Astrocyte (in vitro differentiated cells and primary cell): ENCODE results near the gene ZNF554. TPM values are rescaled to one million over a fixed set of nuclear protein-coding genes. Genes with fewer than 3 reads are reported as not detected.

Source experiments
- DNase-seq: peaks from one replicate; pipeline ENCODE4 v3.0.0-alpha.2; 2010; ENCODE audit warnings: low read depth
- FAIRE-seq: peaks from 2 replicates; lab custom pipeline; 2011; peaks lifted over from hg19 to GRCh38; lab: Jason Lieb, UNC
- H2AFZ ChIP-seq: 2 replicates; pipeline ENCODE4 v1.6.0; 2012; ENCODE audit warnings: low read depth, low read length, inconsistent platforms
- H3K27ac ChIP-seq: 2 replicates; pipeline ENCODE4 v1.5.1; 2011; ENCODE audit warnings: low read depth, low read length, inconsistent platforms
- H3K27me3 ChIP-seq: 2 replicates; pipeline ENCODE4 v1.6.0; 2011; ENCODE audit warnings: low read length, inconsistent platforms; ENCODE audit not compliant: insufficient read depth
- H3K36me3 ChIP-seq: 2 replicates; pipeline ENCODE4 v1.5.1; 2011; ENCODE audit warnings: low read length, inconsistent platforms; ENCODE audit not compliant: insufficient read depth
- H3K4me1 ChIP-seq: 2 replicates; pipeline ENCODE4 v1.5.1; 2011; ENCODE audit warnings: low read length, inconsistent platforms; ENCODE audit not compliant: insufficient read depth
- H3K4me2 ChIP-seq: 2 replicates; pipeline ENCODE4 v1.6.0; 2012; ENCODE audit warnings: low read length, inconsistent platforms
- H3K4me3 ChIP-seq: 2 replicates; pipeline ENCODE4 v1.5.1; 2011; ENCODE audit warnings: low read depth, mild to moderate bottlenecking, low read length, inconsistent platforms; ENCODE audit not compliant: insufficient read depth
- H3K79me2 ChIP-seq: 2 replicates; pipeline ENCODE4 v1.6.0; 2012; ENCODE audit warnings: mild to moderate bottlenecking, low read length, inconsistent platforms; ENCODE audit not compliant: insufficient read depth
- H3K9ac ChIP-seq: 2 replicates; pipeline ENCODE4 v1.6.0; 2012; ENCODE audit warnings: mild to moderate bottlenecking, low read length, inconsistent platforms
- H3K9me3 ChIP-seq: 2 replicates; pipeline ENCODE4 v1.5.1; 2012; ENCODE audit warnings: low read depth, mild to moderate bottlenecking, low read length, inconsistent platforms; ENCODE audit not compliant: insufficient read depth
- H4K20me1 ChIP-seq: 2 replicates; pipeline ENCODE4 v1.6.0; 2012; ENCODE audit warnings: low read length, inconsistent platforms; ENCODE audit not compliant: insufficient read depth
- H3K27ac Mint-ChIP-seq: one replicate; pipeline ENCODE4 v1.8.0; 2021; ENCODE audit warnings: mild to moderate bottlenecking, mixed read lengths; ENCODE audit not compliant: unreplicated experiment
- H3K27me3 Mint-ChIP-seq: one replicate; pipeline ENCODE4 v1.8.0; 2021; ENCODE audit warnings: low read depth, mixed read lengths; ENCODE audit not compliant: unreplicated experiment
- H3K36me3 Mint-ChIP-seq: one replicate; pipeline ENCODE4 v1.8.0; 2021; ENCODE audit warnings: low read depth, mixed read lengths; ENCODE audit not compliant: unreplicated experiment
- H3K4me1 Mint-ChIP-seq: one replicate; pipeline ENCODE4 v1.8.0; 2021; ENCODE audit warnings: low read depth, mixed read lengths; ENCODE audit not compliant: unreplicated experiment
- H3K4me3 Mint-ChIP-seq: one replicate; pipeline ENCODE4 v1.8.0; 2021; ENCODE audit warnings: mild to moderate bottlenecking, moderate library complexity, mixed read lengths; ENCODE audit not compliant: unreplicated experiment
- H3K9me3 Mint-ChIP-seq: one replicate; pipeline ENCODE4 v1.8.0; 2021; ENCODE audit warnings: mild to moderate bottlenecking, mixed read lengths; ENCODE audit not compliant: unreplicated experiment
- CTCF ChIP-seq: IDR thresholded peaks from 2 replicates; pipeline ENCODE4 v1.5.1; 2011; ENCODE audit warnings: low read depth, mild to moderate bottlenecking, inconsistent platforms, low read length, moderate library complexity; ENCODE audit not compliant: insufficient read depth
- EZH2 ChIP-seq: IDR thresholded peaks from 2 replicates; pipeline ENCODE4 v1.6.1; 2012; ENCODE audit warnings: mild to moderate bottlenecking, low read length, inconsistent platforms; ENCODE audit not compliant: insufficient read depth
- total RNA-seq: library from RNA; stranded (reverse); gene quantifications from 2 replicates; pipeline ENCODE4 v1.2.1, GENCODE V29; 2021

The ZNF554 gene
- total RNA-seq, 1 donor from 2014 or later: 3.1 TPM

DNA sequence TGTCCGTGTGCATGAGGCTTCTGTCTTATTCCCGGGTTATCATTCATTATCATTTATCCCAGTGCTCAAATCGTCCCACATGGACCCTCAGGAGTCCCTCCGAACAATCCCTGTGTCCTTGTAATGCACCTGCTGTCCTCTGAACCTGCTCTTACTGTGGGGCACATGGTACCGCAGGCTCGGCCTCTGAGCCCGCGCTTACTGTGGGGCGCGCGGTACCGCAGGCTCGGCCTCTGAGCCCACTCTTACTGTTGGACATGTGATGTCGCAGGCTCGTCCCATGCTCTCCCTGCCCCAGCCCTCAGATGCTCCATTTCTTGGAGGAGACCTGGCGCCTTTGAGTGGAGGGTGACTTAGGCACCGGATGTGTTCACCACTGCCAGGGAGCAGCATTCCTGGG lies 16.8 kb upstream of the ZNF554 start:
- no peak overlapping the region for H3K4me3 ChIP-seq
- Mint-ChIP-seq H3K27me3 (no peaks in the 10 kb centered on the region), H3K4me3 (no peak overlapping the region), H3K4me1 (no peaks in the 10 kb centered on the region), H3K9me3 (no peaks in the 10 kb centered on the region), H3K36me3 (peaks cover 12% of the 10 kb centered on the region), H3K27ac (no peak overlapping the region)
- H3K79me2 ChIP-seq: no peaks in the 10 kb centered on the region
- no peak for DNase-seq
- H3K9me3 ChIP-seq: no peaks in the 10 kb centered on the region
- no peak for FAIRE-seq
- H3K9ac ChIP-seq: no peak overlapping the region
- no peaks in the 10 kb centered on the region for H3K4me1 ChIP-seq
- H3K27ac ChIP-seq: no peak overlapping the region
- TF ChIP-seq CTCF (no peak), EZH2 (no peak)
- H3K4me2 ChIP-seq: no peak overlapping the region
- H4K20me1 ChIP-seq: no peaks in the 10 kb centered on the region
- peaks cover 8% of the 10 kb centered on the region for H3K36me3 ChIP-seq
- H3K27me3 ChIP-seq: no peaks in the 10 kb centered on the region
- no peak overlapping the region for H2AFZ ChIP-seq

DNA sequence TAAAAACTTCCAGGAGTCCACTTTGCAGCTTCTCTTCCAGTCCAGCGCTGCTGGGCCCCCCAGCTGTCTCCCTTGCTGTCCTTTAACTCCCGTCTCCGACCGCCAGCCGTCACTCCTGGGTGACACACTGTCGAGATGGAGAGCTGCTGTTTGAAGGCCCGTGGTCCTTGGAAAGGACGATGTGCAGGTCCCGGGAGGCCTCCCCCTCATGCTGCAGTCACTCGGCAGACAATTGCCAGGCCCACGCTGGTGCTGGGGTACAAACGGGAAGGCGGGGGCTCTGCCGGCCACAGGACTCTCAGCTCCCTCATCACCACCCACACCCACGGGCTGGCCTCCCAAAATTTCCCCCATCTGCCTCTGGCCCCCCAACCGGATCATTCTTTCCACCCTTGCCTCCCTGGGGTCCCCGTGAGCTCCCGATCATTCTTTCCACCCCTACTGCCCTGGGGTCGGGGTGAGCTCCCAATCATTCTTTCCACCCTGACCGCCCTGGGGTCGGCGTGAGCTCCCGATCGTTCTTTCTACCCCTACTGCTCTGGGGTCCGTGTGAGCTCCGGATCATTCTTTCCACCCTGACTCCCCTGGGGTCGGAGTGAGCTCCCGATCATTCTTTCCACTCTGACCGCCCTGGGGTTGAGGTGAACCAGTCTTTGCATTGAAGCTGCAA lies 16.0 kb upstream of the ZNF554 start:
- no peak overlapping the region for H3K4me2 ChIP-seq
- H3K9me3 ChIP-seq: no peaks in the 10 kb centered on the region
- H3K9me3 Mint-ChIP-seq: no peaks in the 10 kb centered on the region
- H4K20me1 ChIP-seq: no peaks in the 10 kb centered on the region
- peaks cover 12% of the 10 kb centered on the region for H3K36me3 Mint-ChIP-seq
- H3K4me1 ChIP-seq: no peaks in the 10 kb centered on the region
- H3K9ac ChIP-seq: no peak overlapping the region
- H3K27me3 ChIP-seq: no peaks in the 10 kb centered on the region
- H2AFZ ChIP-seq: no peak overlapping the region
- H3K27ac Mint-ChIP-seq: no peak overlapping the region
- H3K27ac ChIP-seq: no peak overlapping the region
- no peaks in the 10 kb centered on the region for H3K27me3 Mint-ChIP-seq
- H3K79me2 ChIP-seq: no peaks in the 10 kb centered on the region
- H3K36me3 ChIP-seq: peaks cover 4% of the 10 kb centered on the region
- TF ChIP-seq CTCF (no peak), EZH2 (no peak)
- no peak overlapping the region for H3K4me3 Mint-ChIP-seq
- no peaks in the 10 kb centered on the region for H3K4me1 Mint-ChIP-seq
- H3K4me3 ChIP-seq: no peak overlapping the region
- FAIRE-seq (no peak), DNase-seq (no peak)
